GM12873 (cell line): ENCODE data around the gene SASH1.

Experiments used
- TF ChIP-seq, protein P1 (sequence below): IDR thresholded peaks from 2 replicates; pipeline ENCODE4 v1.5.1; 2012; ENCODE audit warnings: low read depth, mild to moderate bottlenecking, moderate library complexity, low read length, control low read depth; ENCODE audit not compliant: insufficient read depth; ENCODE audit errors: missing control alignments

SASH1 gene

DNA sequence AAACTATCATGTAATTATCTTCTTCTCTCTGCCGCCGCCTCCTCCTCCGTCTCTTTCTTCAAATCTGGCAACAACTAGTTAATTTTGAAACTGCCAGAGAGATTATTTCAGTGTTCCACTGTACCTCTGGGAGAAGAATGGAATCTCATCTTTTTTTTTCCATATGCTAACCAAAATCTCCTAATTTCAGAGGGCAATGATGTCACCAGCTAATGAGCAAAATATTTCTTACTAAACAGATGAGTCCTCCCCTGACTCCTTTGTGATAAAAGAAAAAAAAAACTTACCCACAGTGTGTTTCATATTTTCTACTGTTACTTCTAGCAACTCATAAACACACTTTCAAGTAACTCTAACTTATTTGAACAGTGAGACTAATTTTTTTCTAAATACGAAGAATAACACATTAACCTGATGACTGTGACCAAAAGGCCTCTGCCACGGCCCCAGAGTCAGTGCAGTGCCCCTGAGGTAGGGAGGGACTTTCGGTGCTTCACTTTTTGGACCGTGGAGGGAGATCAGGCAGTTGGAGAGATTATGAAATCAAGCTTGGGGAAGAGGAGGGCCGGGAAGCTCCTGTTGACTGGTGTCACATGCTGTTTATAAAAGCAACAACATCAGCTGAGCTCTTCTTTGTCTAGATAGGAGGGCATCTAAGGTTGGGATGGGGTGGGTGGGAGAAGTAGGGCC, 159.6 kb downstream of the SASH1 start:
- TF ChIP-seq, protein P1, sequence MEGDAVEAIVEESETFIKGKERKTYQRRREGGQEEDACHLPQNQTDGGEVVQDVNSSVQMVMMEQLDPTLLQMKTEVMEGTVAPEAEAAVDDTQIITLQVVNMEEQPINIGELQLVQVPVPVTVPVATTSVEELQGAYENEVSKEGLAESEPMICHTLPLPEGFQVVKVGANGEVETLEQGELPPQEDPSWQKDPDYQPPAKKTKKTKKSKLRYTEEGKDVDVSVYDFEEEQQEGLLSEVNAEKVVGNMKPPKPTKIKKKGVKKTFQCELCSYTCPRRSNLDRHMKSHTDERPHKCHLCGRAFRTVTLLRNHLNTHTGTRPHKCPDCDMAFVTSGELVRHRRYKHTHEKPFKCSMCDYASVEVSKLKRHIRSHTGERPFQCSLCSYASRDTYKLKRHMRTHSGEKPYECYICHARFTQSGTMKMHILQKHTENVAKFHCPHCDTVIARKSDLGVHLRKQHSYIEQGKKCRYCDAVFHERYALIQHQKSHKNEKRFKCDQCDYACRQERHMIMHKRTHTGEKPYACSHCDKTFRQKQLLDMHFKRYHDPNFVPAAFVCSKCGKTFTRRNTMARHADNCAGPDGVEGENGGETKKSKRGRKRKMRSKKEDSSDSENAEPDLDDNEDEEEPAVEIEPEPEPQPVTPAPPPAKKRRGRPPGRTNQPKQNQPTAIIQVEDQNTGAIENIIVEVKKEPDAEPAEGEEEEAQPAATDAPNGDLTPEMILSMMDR, result no peak

DNA sequence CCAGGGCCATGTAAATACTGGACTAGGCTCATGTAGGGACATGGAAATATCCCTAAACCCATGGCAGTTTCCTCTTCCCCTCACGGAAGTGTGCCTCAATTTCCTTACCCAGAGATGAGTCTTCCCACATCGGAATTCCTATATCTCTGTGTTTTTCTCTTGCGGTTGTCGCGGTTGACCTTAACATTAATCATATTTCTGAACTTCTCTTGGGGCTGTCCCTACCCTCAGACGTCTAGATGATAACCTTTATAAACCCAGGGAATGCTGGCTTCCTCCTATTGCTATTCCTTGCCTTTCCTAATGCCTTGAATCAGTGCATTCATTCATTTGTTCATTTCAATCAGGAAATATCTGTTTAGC, 160.1 kb downstream of the SASH1 start:
- TF ChIP-seq, protein P1, result no peak

DNA sequence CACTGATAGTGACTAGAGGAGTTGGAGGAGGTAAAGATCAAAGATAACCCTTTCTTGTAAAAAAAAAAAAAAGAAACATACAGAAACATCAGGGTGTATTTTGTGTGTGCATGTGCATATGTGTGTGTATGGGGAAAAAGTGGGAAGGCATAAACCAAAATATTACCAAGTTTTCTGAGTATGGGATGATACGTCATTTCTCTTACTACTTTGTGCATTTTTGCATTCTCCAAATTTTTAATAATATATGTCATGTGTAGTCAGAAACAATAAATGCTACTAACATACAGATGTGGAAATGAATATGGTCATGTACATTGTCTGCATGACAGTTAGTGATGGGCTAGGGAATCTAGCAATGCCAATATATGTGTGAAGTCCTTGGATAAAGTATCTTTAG, 161.1 kb downstream of the SASH1 start:
- TF ChIP-seq, protein P1, result no peak

DNA sequence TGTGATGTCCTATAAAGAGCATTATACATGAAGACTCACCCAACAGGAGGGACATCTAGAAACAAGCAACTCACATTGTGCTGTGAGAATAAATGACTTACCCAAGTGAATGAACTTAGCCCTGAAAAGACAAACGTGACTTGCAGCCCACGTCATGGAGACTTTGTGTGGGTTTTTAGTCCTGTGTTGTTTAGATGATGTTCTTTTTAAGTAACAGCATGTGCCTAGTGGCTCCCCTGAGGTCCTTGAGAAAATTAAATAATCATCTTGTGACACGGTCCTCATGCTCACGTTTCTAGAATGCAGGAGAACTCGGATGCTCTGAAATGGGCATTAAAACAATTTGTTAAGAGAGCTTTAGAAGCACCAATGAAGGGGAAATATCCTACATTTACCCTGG, 165.1 kb downstream of the SASH1 start:
- TF ChIP-seq, protein P1, result no peak

DNA sequence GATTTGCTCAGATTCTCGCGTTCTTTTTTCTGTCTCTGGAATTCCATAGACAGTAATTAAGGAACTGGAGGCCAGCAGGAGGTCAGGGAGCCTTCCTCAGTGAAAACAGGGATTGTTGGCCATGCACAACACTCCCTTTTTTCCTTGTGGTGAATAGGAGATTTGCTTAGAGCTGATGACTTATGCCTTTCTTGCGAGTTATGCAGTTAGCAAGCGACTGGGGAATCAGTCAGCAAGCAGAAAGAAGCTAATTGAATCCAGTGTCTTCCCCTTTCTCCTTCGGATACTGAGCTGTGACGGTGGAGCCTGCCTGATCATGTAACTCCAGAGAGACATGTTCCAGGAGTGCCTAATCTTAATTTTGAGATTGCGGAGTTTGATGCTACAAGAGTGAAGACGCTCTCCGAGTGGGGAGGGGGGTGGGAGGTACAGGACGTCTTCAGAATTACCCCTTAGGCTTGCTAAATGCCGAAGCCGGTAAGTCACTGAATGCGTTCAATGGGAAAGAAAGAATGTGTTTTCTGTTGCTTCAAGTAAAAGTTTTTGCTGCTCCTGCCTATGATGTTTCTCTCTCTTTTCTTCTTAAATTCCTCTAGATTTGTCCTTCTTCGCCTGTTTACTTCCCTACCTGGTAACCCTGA, 165.9 kb downstream of the SASH1 start:
- TF ChIP-seq, protein P1, result no peak

DNA sequence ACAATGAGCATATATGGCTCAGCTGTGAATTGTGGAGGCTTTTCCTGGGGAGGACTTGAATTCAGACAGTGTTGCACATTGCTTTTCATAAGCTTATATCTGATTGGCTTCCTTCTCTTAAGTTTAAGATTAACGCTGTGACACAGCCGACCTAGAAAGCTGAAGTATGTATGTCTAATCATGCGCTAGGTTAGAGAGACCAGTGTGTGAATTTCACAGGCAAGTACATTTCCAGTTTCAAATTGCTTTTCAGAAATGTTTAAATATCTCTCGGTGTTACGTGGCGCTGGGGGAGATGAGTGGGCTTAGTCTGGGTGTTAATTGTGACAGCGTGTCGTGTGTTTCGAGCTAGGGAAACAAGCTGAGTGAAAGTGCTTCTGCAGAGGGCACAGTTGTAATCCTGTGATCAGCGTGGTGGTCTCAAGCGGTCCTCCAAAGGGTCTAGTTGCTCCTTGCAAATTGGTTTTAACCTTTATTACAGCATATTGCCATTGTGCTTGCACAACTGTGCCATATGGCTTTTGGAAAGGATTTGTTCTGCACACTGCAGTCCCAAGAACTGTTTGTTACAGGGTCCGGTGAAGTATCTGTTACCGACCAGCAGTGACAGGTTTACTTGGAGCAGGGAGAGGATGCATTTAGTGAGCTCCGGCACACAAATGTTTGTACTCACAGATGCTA, 166.6 kb downstream of the SASH1 start:
- TF ChIP-seq, protein P1, result no peak

DNA sequence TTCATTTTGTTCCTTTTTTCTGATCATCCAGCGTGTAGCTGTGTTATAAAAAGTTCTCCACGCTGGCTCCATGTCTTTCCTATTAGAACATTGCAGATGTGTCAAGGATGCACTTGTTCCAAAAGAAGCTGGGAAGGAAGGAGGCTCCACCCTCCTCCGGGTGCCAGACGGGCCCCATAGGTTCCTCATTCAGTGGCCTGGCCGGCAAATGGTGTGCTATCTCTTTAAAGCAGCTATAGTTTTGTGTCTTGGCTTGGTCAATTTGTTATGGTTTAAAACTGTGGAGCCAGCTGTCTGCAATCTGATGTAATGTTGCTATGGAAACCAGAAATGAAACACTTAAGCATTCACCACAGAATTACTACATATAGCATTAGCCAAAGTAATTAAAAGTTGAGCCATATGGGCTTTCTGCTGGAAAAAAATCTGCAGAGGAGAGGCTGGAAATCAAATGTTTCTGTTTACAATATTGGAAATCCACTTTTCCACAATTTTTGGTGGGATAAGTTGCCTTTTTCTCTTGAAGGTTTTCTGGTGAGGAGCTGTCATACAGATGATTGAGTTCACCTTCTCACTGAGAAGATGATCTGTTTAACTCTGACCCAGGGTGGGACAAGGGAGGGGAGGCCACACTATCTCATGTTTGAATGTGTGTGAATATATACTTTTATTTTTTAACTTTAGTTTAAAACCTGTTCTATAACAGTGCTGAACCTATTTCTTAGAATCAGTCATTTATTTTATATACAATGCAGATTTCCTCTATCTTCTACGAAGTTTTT, 167.4 kb downstream of the SASH1 start:
- TF ChIP-seq, protein P1, result no peak
